Globus pallidus (tissue), 1 donor: Measurements from ENCODE around the gene CHAC1.

Experiments used
- DNase-seq: peaks from one replicate; pipeline ENCODE4 v3.0.0-alpha.2; 2015; ENCODE audit warnings: low spot score

CHAC1 gene

GRCh38 chr15:40952901-40953712 lies at the start of gene CHAC1:
Gene CHAC1 (plus strand): TSS chr15:40953471. CDS start chr15:40953584, 113 bp downstream.
- peak; percentile 84 for DNase-seq

- DNase-seq, result no peak
Measured at GRCh38 chr15:40904552-40905201, 48.6 kb upstream of the CHAC1 start.

GRCh38 chr15:40906091-40906990 lies 46.9 kb upstream of the CHAC1 start:
- peak; percentile 79 for DNase-seq

- peak; percentile 52 for DNase-seq
Measured at GRCh38 chr15:40906991-40907802, 46.1 kb upstream of the CHAC1 start.

GRCh38 chr15:40908095-40908494 lies 45.2 kb upstream of the CHAC1 start:
- DNase-seq, result no peak

- no peak for DNase-seq
Measured at GRCh38 chr15:40909662-40910630, 43.3 kb upstream of the CHAC1 start.

- DNase-seq, result no peak
Measured at GRCh38 chr15:40911141-40911540, 42.1 kb upstream of the CHAC1 start.

GRCh38 chr15:40911693-40912092 lies 41.6 kb upstream of the CHAC1 start:
- DNase-seq, result no peak

- DNase-seq, result no peak
Measured at GRCh38 chr15:40912478-40912877, 40.8 kb upstream of the CHAC1 start.

GRCh38 chr15:40914013-40914412 lies 39.3 kb upstream of the CHAC1 start:
- DNase-seq, result no peak

GRCh38 chr15:40914486-40914885 lies 38.8 kb upstream of the CHAC1 start:
- no peak for DNase-seq

GRCh38 chr15:40915116-40915661 lies 38.1 kb upstream of the CHAC1 start:
- DNase-seq, result no peak

GRCh38 chr15:40915679-40916078 lies 37.6 kb upstream of the CHAC1 start:
- no peak for DNase-seq

GRCh38 chr15:40917585-40917984 lies 35.7 kb upstream of the CHAC1 start:
- DNase-seq, result no peak

GRCh38 chr15:40918146-40918798 lies 35.0 kb upstream of the CHAC1 start:
- DNase-seq, result no peak

GRCh38 chr15:40918799-40919392 lies 34.4 kb upstream of the CHAC1 start:
- no peak for DNase-seq

- no peak for DNase-seq
Measured at GRCh38 chr15:40921949-40922607, 31.2 kb upstream of the CHAC1 start.

- no peak for DNase-seq
Measured at GRCh38 chr15:40922608-40923005, 30.7 kb upstream of the CHAC1 start.

GRCh38 chr15:40923551-40923950 lies 29.7 kb upstream of the CHAC1 start:
- DNase-seq, result no peak
